Upper lobe of left lung (tissue), 6 donors: ENCODE measurements around the gene MYOF. TPM values are rescaled to one million over a fixed set of nuclear protein-coding genes. Genes with fewer than 3 reads are reported as not detected.
"Not testable (repeated sequence)": the region's sequence is repeated elsewhere in the genome, so short reads cannot be mapped to it uniquely, and the experiment has no call there.

Experiments
- ATAC-seq, 2 donors: fragments of 200-7000 bp; cut with Tn5 transposase; one replicate each; pipeline ENCODE4 v1.9.1; 2022; ENCODE audit warnings: mild to moderate bottlenecking in 2 of 2, moderate library complexity in 2 of 2; ENCODE audit not compliant: low FRiP score in 2 of 2
- DNase-seq, 2 donors: peaks; one replicate each; pipeline ENCODE4 v3.0.0-alpha.2; 2019 to 2020
- H3K27ac ChIP-seq, 4 donors: fragments of 200-600 bp; sonication (generic); one replicate each; pipeline ENCODE4 v1.5.1; 2016 to 2019
- H3K27me3 ChIP-seq, 4 donors: fragments of 200-600 bp; sonication (generic); one replicate each; pipeline ENCODE4 v1.5.1; 2017 to 2019
- H3K36me3 ChIP-seq, 4 donors: fragments of 200-600 bp; sonication (generic); one replicate each; pipeline ENCODE4 v1.5.1; 2016 to 2019
- H3K4me1 ChIP-seq, 4 donors: fragments of 200-600 bp; sonication (generic); one replicate each; pipeline ENCODE4 v1.5.1; 2018 to 2019
- H3K4me3 ChIP-seq, 4 donors: fragments of 200-600 bp; sonication (generic); one replicate each; pipeline ENCODE4 v1.5.1; 2017 to 2019; ENCODE audit warnings: mild to moderate bottlenecking in 2 of 4, moderate library complexity in 1 of 4
- H3K9me3 ChIP-seq, 4 donors: fragments of 200-600 bp; sonication (generic); one replicate each; pipeline ENCODE4 v1.5.1; 2018 to 2019
- CTCF ChIP-seq, 6 experiments: fragments of 450-650 bp in 4 of 6; fragments of 200-600 bp in 2 of 6; sonication (generic) in 2 of 6; IDR thresholded peaks; one replicate each; pipeline ENCODE4 v1.5.1; 2016 to 2019; ENCODE audit warnings: antibody characterized with exemption in 6 of 6
- EP300 ChIP-seq, 4 donors: sonication (generic); formaldehyde crosslinking; IDR thresholded peaks; one replicate each; pipeline ENCODE4 v1.5.1; 2017; ENCODE audit warnings: antibody characterized with exemption in 4 of 4, control low read depth in 2 of 4
- POLR2A ChIP-seq, 4 donors: fragments of 450-650 bp; IDR thresholded peaks; one replicate each; pipeline ENCODE4 v1.5.1; 2016 to 2017; ENCODE audit warnings: antibody characterized with exemption in 4 of 4, mild to moderate bottlenecking in 2 of 4
- POLR2AphosphoS5 ChIP-seq, 2 donors: sonication (generic); formaldehyde crosslinking; IDR thresholded peaks; one replicate each; pipeline ENCODE4 v1.5.1; 2017; ENCODE audit warnings: antibody characterized with exemption in 2 of 2
- WGBS, 2 donors: methylation state at CpG; one replicate each; pipeline ENCODE4 v1.1.5; 2017 to 2018; 5-methylcytosine and 5-hydroxymethylcytosine counted together
- total RNA-seq, 6 donors: library from RNA; depleted of rRNA in 4 of 6; stranded (reverse); fragments of >200 nt in 4 of 6; gene quantifications; one replicate each; pipeline versions ENCODE4 v1.1.0 to v1.2.1, GENCODE V29; 2016 to 2021
- donor health status: DM: no; HTN: no; CAD: no; lungs with moderate emphysema.
- donor health status: DM: no; HTN: yes; CAD: no; lungs with severe emphysema.

MYOF gene
- total RNA-seq, 6 donors from 2014 or later = 83.9 to 168 (median 129) TPM

GRCh38 chr10:93445097-93445960, 36.8 kb downstream of the MYOF start:
- peak; percentile 89 to 99 for DNase-seq
- no peak overlapping the region for H3K4me3 ChIP-seq
- no peaks in the 10 kb centered on the region for H3K9me3 ChIP-seq
- TF ChIP-seq POLR2AphosphoS5 (IDR thresholded peaks at IDR 0.05) (peak; percentile 57 to 86), POLR2A (IDR thresholded peaks at IDR 0.05) (peak in 3 of 4 donors; percentile 21 to 80 (median 59)), CTCF (IDR thresholded peaks at IDR 0.05) (peak in 1 of 6 experiments; percentile 14), EP300 (IDR thresholded peaks at IDR 0.05) (peak in 2 of 4 donors; percentile 63 to 85)
- no peaks in the 10 kb centered on the region for H3K27me3 ChIP-seq
- ATAC-seq = peak; percentile 94 to 95
- WGBS, 2 donors = 32% methylated on average over 8 of the region's 8 CpGs
- peak overlapping the region; percentile 61 to 97 (median 73) for H3K27ac ChIP-seq
- H3K36me3 ChIP-seq = peaks cover 0 to 6% (median 3%) of the 10 kb centered on the region in 4 donors
- peaks cover 39 to 53% (median 50%) of the 10 kb centered on the region in 4 donors for H3K4me1 ChIP-seq

- Histone ChIP-seq H3K9me3 (no peaks in the 10 kb centered on the region), H3K27ac (peak overlapping the region in 2 of 4 donors; percentile 70 to 97), H3K4me3 (no peak overlapping the region), H3K36me3 (no peaks in the 10 kb centered on the region), H3K27me3 (no peaks in the 10 kb centered on the region), H3K4me1 (peaks cover 54 to 67% (median 63%) of the 10 kb centered on the region in 4 donors)
- TF ChIP-seq EP300 (IDR thresholded peaks at IDR 0.05) (no peak), CTCF (IDR thresholded peaks at IDR 0.05) (no peak), POLR2A (IDR thresholded peaks at IDR 0.05) (no peak), POLR2AphosphoS5 (IDR thresholded peaks at IDR 0.05) (no peak)
- ATAC-seq = no peak
- DNase-seq = no peak
- WGBS, 2 donors = 88 to 100% methylated on average over 1 of the region's 1 CpG
These were observed 38.7 kb downstream of the MYOF start for GRCh38 chr10:93443481-93443880.

- H3K4me3 ChIP-seq, H3K27me3 ChIP-seq, DNase-seq, H3K36me3 ChIP-seq, ATAC-seq, H3K9me3 ChIP-seq: not testable (repeated sequence)
- H3K4me1 ChIP-seq = peaks cover 62 to 75% (median 71%) of the 10 kb centered on the region in 4 donors
- H3K27ac ChIP-seq = peak overlapping the region in 3 of 4 donors; percentile 10 to 97 (median 95)
- 91 to 96% methylated on average over 10 of the region's 10 CpGs for WGBS, 2 donors
These were observed 39.4 kb downstream of the MYOF start for GRCh38 chr10:93442721-93443120.

- Histone ChIP-seq H3K4me1 (peaks cover 65 to 82% (median 77%) of the 10 kb centered on the region in 4 donors), H3K4me3 (no peak overlapping the region), H3K36me3 (no peaks in the 10 kb centered on the region), H3K27ac (peak overlapping the region; percentile 95 to 97 (median 96)), H3K27me3 (no peaks in the 10 kb centered on the region), H3K9me3 (no peaks in the 10 kb centered on the region)
- TF ChIP-seq POLR2AphosphoS5 (IDR thresholded peaks at IDR 0.05) (no peak), EP300 (IDR thresholded peaks at IDR 0.05) (no peak), CTCF (IDR thresholded peaks at IDR 0.05) (no peak), POLR2A (IDR thresholded peaks at IDR 0.05) (no peak)
- ATAC-seq (no peak), DNase-seq (no peak)
- WGBS, 2 donors = 46 to 55% methylated on average over 2 of the region's 2 CpGs
These were observed 41.5 kb downstream of the MYOF start for GRCh38 chr10:93440591-93441091.

- H3K27me3 ChIP-seq = no peaks in the 10 kb centered on the region
- peak in 1 of 4 donors; percentile 60 for TF ChIP-seq POLR2A (IDR thresholded peaks at IDR 0.05)
- peak in 1 of 4 donors; percentile 24 for TF ChIP-seq EP300 (IDR thresholded peaks at IDR 0.05)
- TF ChIP-seq POLR2AphosphoS5 (IDR thresholded peaks at IDR 0.05) = peak in 1 of 2 donors; percentile 55
- TF ChIP-seq CTCF (IDR thresholded peaks at IDR 0.05) = no peak
- 58 to 73% methylated on average over 16 of the region's 16 CpGs for WGBS, 2 donors
- DNase-seq (peak in 1 of 2 donors; percentile 77), ATAC-seq (no peak)
- peak overlapping the region; percentile 95 to 97 (median 96) for H3K27ac ChIP-seq
- no peak overlapping the region for H3K4me3 ChIP-seq
- H3K9me3 ChIP-seq = no peaks in the 10 kb centered on the region
- no peaks in the 10 kb centered on the region for H3K36me3 ChIP-seq
- H3K4me1 ChIP-seq = peaks cover 65 to 83% (median 80%) of the 10 kb centered on the region in 4 donors
These were observed 43.4 kb downstream of the MYOF start for GRCh38 chr10:93438613-93439253.
